GM12892 (cell line): ENCODE results near the gene NAV3.

Experiments
- POLR2A ChIP-seq: IDR thresholded peaks from 2 replicates; pipeline ENCODE4 v1.6.1; 2011; ENCODE audit warnings: low read depth, low read length, control low read depth
- POLR2AphosphoS5 ChIP-seq: IDR thresholded peaks from 2 replicates; pipeline ENCODE4 v1.6.1; 2011; ENCODE audit warnings: low read depth, low read length, control low read depth
- TAF1 ChIP-seq: IDR thresholded peaks from 2 replicates; pipeline ENCODE4 v1.6.1; 2011; ENCODE audit warnings: low read depth, mild to moderate bottlenecking, control low read depth, low read length, borderline replicate concordance

- TF ChIP-seq POLR2AphosphoS5 (no peak), POLR2A (no peak), TAF1 (no peak)
Measured at GRCh38 chr12:77894556-77894955, 63.9 kb downstream of the NAV3 start.
